SK-N-SH (cell line): ENCODE results near the gene TXNDC2.

Experiments
- CTCF ChIP-seq: fragments of 200-600 bp; sonication (generic); IDR thresholded peaks from 2 replicates; pipeline ENCODE4 v1.6.1; 2017; ENCODE audit warnings: antibody characterized with exemption, mild to moderate bottlenecking, moderate library complexity
- EP300 ChIP-seq, 2 experiments: IDR thresholded peaks; 2 replicates each; pipeline versions ENCODE4 v1.4.0 to v1.6.1; 2012; ENCODE audit warnings: borderline replicate concordance in 1 of 2, low read depth in 1 of 2, low read length in 1 of 2
- EZH2phosphoT487 ChIP-seq: fragments of 200-600 bp; sonication (generic); IDR thresholded peaks from 2 replicates; pipeline ENCODE4 v1.6.1; 2017; ENCODE audit warnings: low read depth, mixed run types, mild to moderate bottlenecking, antibody characterized with exemption, moderate library complexity, borderline replicate concordance
- GABPA ChIP-seq: IDR thresholded peaks from 2 replicates; pipeline ENCODE4 v1.4.0; 2012; ENCODE audit warnings: low read depth, mild to moderate bottlenecking
- PBX3 ChIP-seq: IDR thresholded peaks from 2 replicates; pipeline ENCODE4; 2012
- POLR2AphosphoS5 ChIP-seq: IDR thresholded peaks from 2 replicates; pipeline ENCODE4 v1.6.1; 2012; ENCODE audit warnings: low read depth, low read length
- REST ChIP-seq: IDR thresholded peaks from 2 replicates; pipeline ENCODE4 v1.6.1; 2012; ENCODE audit warnings: mild to moderate bottlenecking, low read depth, low read length, moderate library complexity
- RXRA ChIP-seq: IDR thresholded peaks from 2 replicates; pipeline ENCODE4 v1.4.0; 2012; ENCODE audit warnings: low read depth, mild to moderate bottlenecking, borderline replicate concordance
- TCF12 ChIP-seq: IDR thresholded peaks from 2 replicates; pipeline ENCODE4 v1.4.0; 2012
- USF2 ChIP-seq: fragments of 150-350 bp; IDR thresholded peaks from 2 replicates; pipeline ENCODE4 v1.6.1; 2017; ENCODE audit warnings: antibody characterized with exemption, low read length, low read depth, borderline replicate concordance
- YY1 ChIP-seq: IDR thresholded peaks from 2 replicates; pipeline ENCODE4 v1.4.0; 2012; ENCODE audit warnings: low read depth, mild to moderate bottlenecking

GRCh38 chr18:9856092-9856491 lies 29.7 kb upstream of the TXNDC2 start:
- no peak for TF ChIP-seq YY1
- TF ChIP-seq USF2 = no peak
- no peak for TF ChIP-seq CTCF
- no peak for TF ChIP-seq EP300 (IDR thresholded peaks at IDR 0.05; ENCODE audit: borderline replicate concordance in 1 of 2, low read depth in 1 of 2, low read length in 1 of 2)
- TF ChIP-seq GABPA = no peak
- TF ChIP-seq EZH2phosphoT487 = no peak
- TF ChIP-seq RXRA = no peak
- TF ChIP-seq TCF12 = no peak
- TF ChIP-seq PBX3 = no peak
- no peak for TF ChIP-seq REST
- TF ChIP-seq POLR2AphosphoS5 = no peak
